ENCODE measurements around the gene ZSWIM1.

The ZSWIM1 gene

DNA sequence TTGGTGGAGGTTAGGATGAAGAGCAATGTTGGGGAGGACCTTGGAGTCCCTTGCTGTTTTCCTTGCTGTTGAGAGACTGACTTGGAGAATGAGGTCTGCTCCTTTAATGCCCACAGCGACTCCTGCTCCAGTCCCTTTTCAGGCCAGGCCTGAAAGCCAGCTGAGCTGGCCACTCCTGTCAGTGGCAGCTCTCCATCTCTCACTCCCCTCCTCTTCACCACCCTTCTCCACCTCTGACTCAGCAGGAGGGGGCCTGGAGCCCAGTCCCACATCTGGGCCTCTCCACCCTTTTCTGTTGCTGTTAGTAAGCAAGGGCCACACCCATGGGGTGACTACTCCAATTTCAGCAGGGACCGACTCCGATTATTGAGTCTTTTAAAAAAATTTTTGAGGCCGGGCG lies 45.2 kb upstream of the ZSWIM1 start:
- Histone ChIP-seq H3K36me3 (ENCODE audit: insufficient read depth, insufficient read length, low read length) (peaks cover 18% of the 10 kb centered on the region), H3K9ac (ENCODE audit: insufficient read length, low read depth) (no peak overlapping the region), H3K27me3 (ENCODE audit: insufficient read depth, insufficient read length) (no peaks in the 10 kb centered on the region), H3K4me1 (ENCODE audit: insufficient read depth, insufficient read length) (peaks cover 11% of the 10 kb centered on the region), H3K4me3 (ENCODE audit: insufficient read length, low read depth) (no peak overlapping the region), H3K9me3 (ENCODE audit: insufficient read depth, low read length) (no peaks in the 10 kb centered on the region)
- TF ChIP-seq SUZ12 (IDR thresholded peaks at IDR 0.05; ENCODE audit: extremely low read depth, insufficient read depth, insufficient read length) = no peak
- no peak for DNase-seq (ENCODE audit: low read depth, low spot score)

DNA sequence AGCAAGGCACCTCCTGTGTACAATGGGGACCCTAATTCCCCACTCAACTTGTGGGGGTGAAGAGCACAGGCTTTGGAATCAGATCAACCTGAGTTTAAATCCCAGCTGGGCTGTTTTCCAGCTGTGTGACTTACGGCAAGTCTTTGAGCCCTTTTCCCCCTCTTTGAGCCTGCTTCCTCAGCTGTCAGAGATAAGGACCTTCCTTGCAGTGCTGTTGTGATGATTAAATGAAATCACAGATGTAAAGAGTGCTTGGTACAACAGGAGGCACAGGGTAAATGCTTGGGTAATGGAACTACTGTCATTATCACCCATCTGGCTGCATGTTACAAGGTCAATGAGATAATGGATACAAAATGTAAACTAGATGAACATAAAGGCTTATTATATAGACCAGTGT lies 44.2 kb upstream of the ZSWIM1 start:
- no peak for DNase-seq (ENCODE audit: low read depth, low spot score)
- Histone ChIP-seq H3K9ac (ENCODE audit: insufficient read length, low read depth) (no peak overlapping the region), H3K4me3 (ENCODE audit: insufficient read length, low read depth) (no peak overlapping the region), H3K4me1 (ENCODE audit: insufficient read depth, insufficient read length) (peaks cover 11% of the 10 kb centered on the region), H3K27me3 (ENCODE audit: insufficient read depth, insufficient read length) (no peaks in the 10 kb centered on the region), H3K36me3 (ENCODE audit: insufficient read depth, insufficient read length, low read length) (peaks cover 28% of the 10 kb centered on the region), H3K9me3 (ENCODE audit: insufficient read depth, low read length) (no peaks in the 10 kb centered on the region)
- TF ChIP-seq YY1 (IDR thresholded peaks at IDR 0.05; ENCODE audit: insufficient read depth, insufficient read length) (no peak), ZNF274 (IDR thresholded peaks at IDR 0.05; ENCODE audit: low read depth, low read length) (no peak), SUZ12 (IDR thresholded peaks at IDR 0.05; ENCODE audit: extremely low read depth, insufficient read depth, insufficient read length) (no peak)

DNA sequence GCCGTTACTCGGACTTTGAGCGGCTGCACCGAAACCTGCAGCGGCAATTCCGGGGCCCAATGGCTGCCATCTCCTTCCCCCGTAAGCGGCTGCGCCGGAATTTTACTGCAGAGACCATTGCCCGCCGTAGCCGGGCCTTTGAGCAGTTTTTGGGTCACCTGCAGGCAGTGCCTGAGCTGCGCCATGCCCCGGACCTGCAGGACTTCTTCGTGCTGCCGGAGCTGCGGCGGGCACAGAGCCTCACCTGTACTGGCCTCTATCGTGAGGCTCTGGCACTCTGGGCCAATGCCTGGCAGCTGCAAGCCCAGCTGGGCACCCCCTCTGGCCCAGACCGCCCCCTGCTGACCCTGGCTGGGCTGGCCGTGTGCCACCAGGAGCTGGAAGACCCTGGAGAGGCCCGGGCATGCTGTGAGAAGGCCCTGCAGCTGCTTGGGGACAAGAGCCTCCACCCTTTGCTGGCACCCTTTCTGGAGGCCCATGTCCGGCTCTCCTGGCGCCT lies 40.3 kb upstream of the ZSWIM1 start:
- Histone ChIP-seq H3K4me1 (ENCODE audit: insufficient read depth, insufficient read length) (no peaks in the 10 kb centered on the region), H3K27me3 (ENCODE audit: insufficient read depth, insufficient read length) (no peaks in the 10 kb centered on the region), H3K4me3 (ENCODE audit: insufficient read length, low read depth) (no peak overlapping the region), H3K36me3 (ENCODE audit: insufficient read depth, insufficient read length, low read length) (peaks cover 54% of the 10 kb centered on the region), H3K9me3 (ENCODE audit: insufficient read depth, low read length) (no peaks in the 10 kb centered on the region), H3K9ac (ENCODE audit: insufficient read length, low read depth) (no peak overlapping the region)
- no peak for TF ChIP-seq YY1 (IDR thresholded peaks at IDR 0.05; ENCODE audit: insufficient read depth, insufficient read length)
- TF ChIP-seq SUZ12 (IDR thresholded peaks at IDR 0.05; ENCODE audit: extremely low read depth, insufficient read depth, insufficient read length) = no peak
- no peak for TF ChIP-seq ZNF274 (IDR thresholded peaks at IDR 0.05; ENCODE audit: low read depth, low read length)
- no peak for DNase-seq (ENCODE audit: low read depth, low spot score)

DNA sequence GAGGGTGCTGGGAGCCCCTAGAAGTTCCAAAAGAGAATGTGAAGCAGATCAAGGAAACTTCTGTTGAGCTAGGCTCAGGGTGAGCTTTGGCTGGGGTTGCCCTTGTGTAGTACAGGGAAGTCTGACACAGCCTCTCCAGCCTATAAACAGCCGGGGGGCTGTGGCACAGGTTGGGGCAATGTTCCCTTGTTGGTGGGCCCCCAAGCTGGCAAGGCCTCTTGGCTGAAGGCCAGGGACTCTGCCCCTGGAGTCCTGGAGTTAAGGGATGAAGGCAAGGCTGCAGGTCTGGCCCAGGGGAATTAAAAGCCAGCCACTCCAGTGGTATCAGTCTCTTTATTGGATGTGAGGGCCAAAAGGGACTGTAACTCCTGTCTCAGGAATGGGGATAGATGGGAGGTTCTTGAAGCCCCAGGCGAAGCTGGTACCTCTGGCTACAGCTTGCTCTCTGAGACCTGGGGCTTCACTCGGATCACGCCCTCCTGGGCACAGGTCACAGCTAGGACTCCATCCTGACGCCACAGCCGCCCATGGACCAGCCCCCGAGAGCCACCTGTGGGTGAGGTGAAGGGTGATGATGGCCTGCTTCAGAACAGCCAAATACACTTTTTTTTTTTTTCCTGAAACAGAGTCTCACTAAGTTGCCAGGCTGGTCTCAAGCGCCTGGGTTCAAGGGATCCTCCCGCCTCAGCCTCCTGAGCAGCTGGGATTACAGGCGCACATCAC lies 39.5 kb upstream of the ZSWIM1 start:
- H3K4me3 ChIP-seq (ENCODE audit: insufficient read length, low read depth) = no peak overlapping the region
- no peak for TF ChIP-seq YY1 (IDR thresholded peaks at IDR 0.05; ENCODE audit: insufficient read depth, insufficient read length)
- TF ChIP-seq SUZ12 (IDR thresholded peaks at IDR 0.05; ENCODE audit: extremely low read depth, insufficient read depth, insufficient read length) = no peak
- no peak for TF ChIP-seq ZNF274 (IDR thresholded peaks at IDR 0.05; ENCODE audit: low read depth, low read length)
- H3K27me3 ChIP-seq (ENCODE audit: insufficient read depth, insufficient read length) = no peaks in the 10 kb centered on the region
- H3K9me3 ChIP-seq (ENCODE audit: insufficient read depth, low read length) = no peaks in the 10 kb centered on the region
- no peak overlapping the region for H3K9ac ChIP-seq (ENCODE audit: insufficient read length, low read depth)
- H3K4me1 ChIP-seq (ENCODE audit: insufficient read depth, insufficient read length) = no peaks in the 10 kb centered on the region
- H3K36me3 ChIP-seq (ENCODE audit: insufficient read depth, insufficient read length, low read length) = peaks cover 58% of the 10 kb centered on the region
- no peak for DNase-seq (ENCODE audit: low read depth, low spot score)

DNA sequence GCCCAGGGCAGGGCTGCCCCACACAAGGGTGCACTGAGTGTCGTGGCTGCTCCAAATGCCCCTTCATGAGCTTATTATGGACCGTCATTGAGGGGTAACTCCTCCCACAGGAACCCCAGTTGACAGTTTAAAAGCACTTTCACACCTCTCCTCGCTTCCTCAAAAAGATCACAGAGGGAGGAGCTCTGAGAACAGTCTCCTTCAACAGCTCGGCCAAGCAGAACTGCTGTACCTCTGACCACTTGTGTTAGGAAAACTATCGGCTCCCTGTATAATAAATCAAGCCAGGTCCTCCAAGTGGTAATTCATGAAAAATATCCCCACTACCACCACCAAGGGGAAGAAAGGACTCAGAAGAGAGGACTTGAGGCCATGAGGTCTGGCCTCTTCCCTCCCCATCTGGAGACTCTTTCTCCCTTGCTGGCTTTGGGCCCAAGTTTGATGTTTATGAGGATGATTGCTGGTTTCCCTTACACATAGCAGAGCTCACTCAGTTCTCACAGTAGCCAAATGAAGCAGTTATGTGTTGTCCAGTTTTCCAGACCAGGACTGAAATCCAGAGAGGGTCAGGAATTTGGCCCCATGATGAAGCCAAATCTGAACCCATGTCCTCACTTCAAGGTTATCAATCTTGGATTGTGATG lies 38.7 kb upstream of the ZSWIM1 start:
- no peaks in the 10 kb centered on the region for H3K4me1 ChIP-seq (ENCODE audit: insufficient read depth, insufficient read length)
- H3K27me3 ChIP-seq (ENCODE audit: insufficient read depth, insufficient read length) = no peaks in the 10 kb centered on the region
- H3K9ac ChIP-seq (ENCODE audit: insufficient read length, low read depth) = no peak overlapping the region
- H3K9me3 ChIP-seq (ENCODE audit: insufficient read depth, low read length) = no peaks in the 10 kb centered on the region
- DNase-seq (ENCODE audit: low read depth, low spot score) = no peak
- peaks cover 60% of the 10 kb centered on the region for H3K36me3 ChIP-seq (ENCODE audit: insufficient read depth, insufficient read length, low read length)
- no peak overlapping the region for H3K4me3 ChIP-seq (ENCODE audit: insufficient read length, low read depth)
- TF ChIP-seq ZNF274 (IDR thresholded peaks at IDR 0.05; ENCODE audit: low read depth, low read length) = no peak

DNA sequence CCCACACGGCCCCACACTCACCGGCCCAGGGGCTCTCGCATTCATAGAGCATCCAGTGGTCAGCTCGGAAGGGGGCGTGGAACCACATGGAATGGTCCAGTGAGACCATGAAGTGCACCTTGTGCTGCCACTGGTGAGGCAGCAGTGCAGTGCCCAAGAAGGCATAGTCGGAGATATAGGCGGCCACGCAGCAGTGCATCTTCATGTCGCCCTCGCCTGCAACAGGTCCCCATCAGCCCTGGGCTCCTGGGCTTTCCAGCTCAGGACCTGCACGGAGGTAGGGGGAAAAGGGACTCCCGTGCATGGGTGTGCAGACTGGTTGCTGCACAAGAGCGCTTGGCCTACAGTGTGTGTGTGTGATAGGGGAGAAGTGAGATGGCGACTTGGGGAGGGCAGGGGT lies 37.5 kb upstream of the ZSWIM1 start:
- Histone ChIP-seq H3K4me1 (ENCODE audit: insufficient read depth, insufficient read length) (no peaks in the 10 kb centered on the region), H3K9ac (ENCODE audit: insufficient read length, low read depth) (no peak overlapping the region), H3K9me3 (ENCODE audit: insufficient read depth, low read length) (no peaks in the 10 kb centered on the region), H3K27me3 (ENCODE audit: insufficient read depth, insufficient read length) (no peaks in the 10 kb centered on the region), H3K36me3 (ENCODE audit: insufficient read depth, insufficient read length, low read length) (peaks cover 67% of the 10 kb centered on the region), H3K4me3 (ENCODE audit: insufficient read length, low read depth) (no peak overlapping the region)
- TF ChIP-seq YY1 (IDR thresholded peaks at IDR 0.05; ENCODE audit: insufficient read depth, insufficient read length) (no peak), ZNF274 (IDR thresholded peaks at IDR 0.05; ENCODE audit: low read depth, low read length) (no peak), SUZ12 (IDR thresholded peaks at IDR 0.05; ENCODE audit: extremely low read depth, insufficient read depth, insufficient read length) (no peak)
- DNase-seq (ENCODE audit: low read depth, low spot score) = no peak

DNA sequence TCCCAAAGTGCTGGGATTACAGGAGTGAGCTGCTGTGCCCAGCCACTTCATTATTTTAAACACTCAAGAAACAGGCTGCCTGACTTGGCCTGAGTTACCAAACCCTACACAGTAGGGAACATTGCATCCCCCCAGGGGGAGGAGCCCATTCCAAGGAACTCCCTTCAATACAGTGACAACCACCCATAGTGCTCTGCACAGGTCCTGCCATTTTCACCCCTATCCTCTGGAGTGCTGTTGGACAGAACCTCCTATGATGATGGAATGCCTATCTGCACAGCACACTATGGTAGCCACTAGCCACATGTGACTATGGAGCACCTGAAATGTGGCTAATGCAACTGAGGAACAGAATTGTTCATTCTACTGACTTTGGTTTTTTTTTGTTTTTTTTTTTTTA lies 35.6 kb upstream of the ZSWIM1 start:
- no peaks in the 10 kb centered on the region for H3K9me3 ChIP-seq (ENCODE audit: insufficient read depth, low read length)
- TF ChIP-seq YY1 (IDR thresholded peaks at IDR 0.05; ENCODE audit: insufficient read depth, insufficient read length) = no peak
- no peak for TF ChIP-seq SUZ12 (IDR thresholded peaks at IDR 0.05; ENCODE audit: extremely low read depth, insufficient read depth, insufficient read length)
- no peak for TF ChIP-seq ZNF274 (IDR thresholded peaks at IDR 0.05; ENCODE audit: low read depth, low read length)
- H3K4me1 ChIP-seq (ENCODE audit: insufficient read depth, insufficient read length) = no peaks in the 10 kb centered on the region
- DNase-seq (ENCODE audit: low read depth, low spot score) = no peak
- no peak overlapping the region for H3K4me3 ChIP-seq (ENCODE audit: insufficient read length, low read depth)
- H3K36me3 ChIP-seq (ENCODE audit: insufficient read depth, insufficient read length, low read length) = peaks cover 62% of the 10 kb centered on the region
- no peaks in the 10 kb centered on the region for H3K27me3 ChIP-seq (ENCODE audit: insufficient read depth, insufficient read length)
- H3K9ac ChIP-seq (ENCODE audit: insufficient read length, low read depth) = no peak overlapping the region

All from NT2/D1 (cell line).